LNCaP clone FGC (cell line): ENCODE measurements around the gene SHISAL2A.

ENCODE experiments used
- DNase-seq: peaks from one replicate; pipeline ENCODE4 v3.0.0-alpha.2; 2011; ENCODE audit warnings: low read depth
- H3K4me3 ChIP-seq: 2 replicates; pipeline ENCODE4 v1.5.1; 2011; ENCODE audit warnings: mild to moderate bottlenecking, low read depth, low read length, control low read depth
- CTCF ChIP-seq: IDR thresholded peaks from 2 replicates; pipeline ENCODE4 v1.5.1; 2012; ENCODE audit warnings: mild to moderate bottlenecking; ENCODE audit not compliant: control insufficient read depth, insufficient read depth; ENCODE audit errors: extremely low read depth

Gene SHISAL2A

GRCh38 chr1:52615489-52616042 lies 17.4 kb upstream of the SHISAL2A start:
- no peak for DNase-seq
- no peak overlapping the region for H3K4me3 ChIP-seq
- no peak for TF ChIP-seq CTCF

- no peak overlapping the region for H3K4me3 ChIP-seq
- TF ChIP-seq CTCF, result no peak
- no peak for DNase-seq
These were observed 11.0 kb upstream of the SHISAL2A start for GRCh38 chr1:52621950-52622349.

- no peak for TF ChIP-seq CTCF
- H3K4me3 ChIP-seq, result no peak overlapping the region
- DNase-seq, result no peak
These were observed 9.2 kb upstream of the SHISAL2A start for GRCh38 chr1:52623812-52624211.

GRCh38 chr1:52627028-52627427 lies 5.9 kb upstream of the SHISAL2A start:
- no peak for TF ChIP-seq CTCF
- no peak for DNase-seq
- no peak overlapping the region for H3K4me3 ChIP-seq

- no peak overlapping the region for H3K4me3 ChIP-seq
- no peak for TF ChIP-seq CTCF
These were observed 4.2 kb upstream of the SHISAL2A start for GRCh38 chr1:52628614-52629324.

GRCh38 chr1:52629325-52629643 lies 3.7 kb upstream of the SHISAL2A start:
- no peak overlapping the region for H3K4me3 ChIP-seq
- no peak for DNase-seq
- no peak for TF ChIP-seq CTCF

More at GRCh38 chr1:52628614-52629324, 4.2 kb upstream of the SHISAL2A start:
- DNase-seq, result no peak

GRCh38 chr1:52629667-52630066 lies 3.3 kb upstream of the SHISAL2A start:
- no peak for TF ChIP-seq CTCF
- DNase-seq, result no peak
- H3K4me3 ChIP-seq, result no peak overlapping the region
